GM18868 (cell line): ENCODE results near the gene PPL.
"Not testable (repeated sequence)": the region's sequence is repeated elsewhere in the genome, so short reads cannot be mapped to it uniquely, and the experiment has no call there.

Source experiments
- ATAC-seq: cut with Tn5 transposase; IDR thresholded peaks from one replicate; pipeline ENCODE4 v1.9.1; 2021; ENCODE audit warnings: mild to moderate bottlenecking, moderate library complexity; ENCODE audit not compliant: unreplicated experiment

PPL gene

GRCh38 chr16:4936181-4936990 lies 562 bp downstream of the PPL start:
- no peak for ATAC-seq

- no peak for ATAC-seq
These were observed 1.6 kb downstream of the PPL start for GRCh38 chr16:4935241-4935855.

- no peak for ATAC-seq
These were observed 2.4 kb downstream of the PPL start for GRCh38 chr16:4934591-4934990.

- no peak for ATAC-seq
These were observed 3.0 kb downstream of the PPL start for GRCh38 chr16:4933871-4934395.

GRCh38 chr16:4933433-4933832 lies 3.5 kb downstream of the PPL start:
- ATAC-seq = no peak

GRCh38 chr16:4931381-4931780 lies 5.6 kb downstream of the PPL start:
- ATAC-seq = no peak

GRCh38 chr16:4929619-4930018 lies 7.3 kb downstream of the PPL start:
- ATAC-seq = not testable (repeated sequence)

- no peak for ATAC-seq
These were observed 8.7 kb downstream of the PPL start for GRCh38 chr16:4928227-4928626.

GRCh38 chr16:4927661-4928060 lies 9.3 kb downstream of the PPL start:
- no peak for ATAC-seq

GRCh38 chr16:4926928-4927327 lies 10.0 kb downstream of the PPL start:
- ATAC-seq = no peak

GRCh38 chr16:4925791-4926190 lies 11.2 kb downstream of the PPL start:
- no peak for ATAC-seq

- ATAC-seq = no peak
These were observed 11.7 kb downstream of the PPL start for GRCh38 chr16:4925293-4925607.

- ATAC-seq = no peak
These were observed 12.2 kb downstream of the PPL start for GRCh38 chr16:4924593-4925292.

- ATAC-seq = no peak
These were observed 13.1 kb downstream of the PPL start for GRCh38 chr16:4923853-4924252.

- no peak for ATAC-seq
These were observed 14.1 kb downstream of the PPL start for GRCh38 chr16:4922721-4923342.

- no peak for ATAC-seq
These were observed 16.1 kb downstream of the PPL start for GRCh38 chr16:4920826-4921225.

GRCh38 chr16:4918781-4919251 lies 18.1 kb downstream of the PPL start:
- no peak for ATAC-seq

GRCh38 chr16:4917117-4917516 lies 19.8 kb downstream of the PPL start:
- ATAC-seq = no peak

GRCh38 chr16:4915226-4915761 lies 21.7 kb downstream of the PPL start:
- no peak for ATAC-seq

GRCh38 chr16:4914528-4915225 lies 22.3 kb downstream of the PPL start:
- no peak for ATAC-seq
